ENCODE data around the gene VWA8.
"Not testable (repeated sequence)": the region's sequence is repeated elsewhere in the genome, so short reads cannot be mapped to it uniquely, and the experiment has no call there.

VWA8 gene

DNA sequence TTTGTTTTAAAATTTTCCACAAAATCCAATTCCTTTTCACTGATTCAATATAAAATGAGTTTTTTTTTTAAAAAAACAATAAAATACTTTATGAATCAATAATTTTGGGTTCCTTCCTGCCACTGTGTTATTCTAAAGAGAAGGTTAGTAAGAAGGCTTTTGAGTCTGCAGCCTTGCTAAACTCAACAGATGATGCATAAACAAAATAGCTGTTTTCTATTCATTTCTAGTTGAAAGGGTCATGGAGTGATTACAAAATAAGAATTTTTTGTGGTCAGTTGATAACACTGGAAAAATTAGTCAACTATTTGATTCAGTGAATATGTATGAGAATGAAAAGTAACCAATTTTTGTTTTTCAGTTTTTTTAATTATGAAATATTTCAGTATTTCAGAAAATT, 169.9 kb downstream of the VWA8 start:
- DNase-seq, result no peak

DNA sequence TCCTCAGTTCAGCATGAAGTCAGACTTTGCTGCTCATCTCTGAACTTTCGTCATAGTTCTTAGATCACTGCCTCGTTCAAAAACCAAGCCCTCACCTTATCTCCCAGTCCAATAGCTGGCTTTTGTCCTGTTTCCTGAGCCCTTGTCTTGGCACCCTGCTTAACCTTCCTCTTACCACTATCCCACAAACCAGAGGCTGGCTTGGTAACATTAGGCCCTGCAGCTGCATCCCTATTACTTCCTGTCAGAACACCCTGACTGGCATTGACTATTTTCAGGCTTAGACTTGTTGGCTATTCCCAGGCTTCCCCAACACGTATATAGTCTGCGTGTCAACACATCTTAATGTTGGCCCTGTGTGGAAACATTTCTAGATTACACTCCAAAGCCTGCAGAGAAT, 172.4 kb downstream of the VWA8 start:
- no peak for DNase-seq

DNA sequence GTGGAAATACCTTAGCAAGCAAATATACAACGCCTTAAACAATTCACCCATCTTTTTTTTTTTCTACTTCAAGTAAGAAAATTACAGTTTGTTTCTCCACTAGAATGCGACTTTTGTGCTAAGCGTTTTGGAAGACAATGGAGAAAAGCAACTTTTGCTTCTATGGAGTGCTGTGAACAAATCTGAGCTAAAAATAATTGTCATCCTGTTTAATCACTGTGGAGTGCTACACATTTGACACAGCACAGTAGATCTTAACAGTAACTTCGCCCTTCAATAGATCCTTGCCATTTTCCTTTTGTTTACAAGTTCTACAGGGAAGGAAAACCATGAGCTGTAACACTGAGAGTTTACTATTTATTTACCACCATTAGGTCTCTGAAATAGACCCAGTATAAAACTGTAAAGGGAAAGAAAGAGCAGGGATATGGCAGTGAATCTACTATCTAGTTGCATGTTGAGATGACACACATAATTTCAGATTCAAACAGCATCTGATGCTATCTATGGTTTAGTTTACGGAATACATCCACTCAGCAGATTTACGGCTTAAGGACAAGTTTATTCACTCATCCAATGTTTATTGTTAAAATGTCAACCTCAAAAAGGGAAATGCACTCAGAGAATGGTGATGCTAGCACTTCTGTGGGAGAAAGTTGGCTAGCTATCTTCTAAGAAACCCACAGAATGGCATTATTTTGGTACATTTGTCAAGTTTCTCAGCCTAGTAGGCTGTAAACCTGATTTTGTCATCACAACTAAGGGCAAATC, 175.3 kb downstream of the VWA8 start:
- no peak for DNase-seq

DNA sequence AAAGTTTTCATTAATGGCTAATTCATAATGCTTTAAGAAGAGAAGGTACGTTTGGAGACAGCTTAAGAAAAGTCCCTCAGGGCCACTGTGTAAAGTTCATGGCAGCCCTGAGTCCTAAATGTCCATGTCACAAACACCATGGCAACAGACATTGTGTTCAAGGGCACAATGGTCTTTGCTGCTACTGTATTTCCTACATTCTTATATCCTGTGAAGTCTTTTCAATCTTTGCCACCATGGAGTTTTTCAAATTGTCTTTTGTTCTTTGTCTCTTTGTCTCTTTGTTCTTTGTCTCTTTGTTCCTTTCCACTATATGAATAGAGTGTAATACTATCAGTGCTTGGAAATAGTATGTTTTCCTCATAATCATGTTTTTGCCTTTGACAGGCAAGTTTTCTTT, 178.8 kb downstream of the VWA8 start:
- DNase-seq, result no peak

DNA sequence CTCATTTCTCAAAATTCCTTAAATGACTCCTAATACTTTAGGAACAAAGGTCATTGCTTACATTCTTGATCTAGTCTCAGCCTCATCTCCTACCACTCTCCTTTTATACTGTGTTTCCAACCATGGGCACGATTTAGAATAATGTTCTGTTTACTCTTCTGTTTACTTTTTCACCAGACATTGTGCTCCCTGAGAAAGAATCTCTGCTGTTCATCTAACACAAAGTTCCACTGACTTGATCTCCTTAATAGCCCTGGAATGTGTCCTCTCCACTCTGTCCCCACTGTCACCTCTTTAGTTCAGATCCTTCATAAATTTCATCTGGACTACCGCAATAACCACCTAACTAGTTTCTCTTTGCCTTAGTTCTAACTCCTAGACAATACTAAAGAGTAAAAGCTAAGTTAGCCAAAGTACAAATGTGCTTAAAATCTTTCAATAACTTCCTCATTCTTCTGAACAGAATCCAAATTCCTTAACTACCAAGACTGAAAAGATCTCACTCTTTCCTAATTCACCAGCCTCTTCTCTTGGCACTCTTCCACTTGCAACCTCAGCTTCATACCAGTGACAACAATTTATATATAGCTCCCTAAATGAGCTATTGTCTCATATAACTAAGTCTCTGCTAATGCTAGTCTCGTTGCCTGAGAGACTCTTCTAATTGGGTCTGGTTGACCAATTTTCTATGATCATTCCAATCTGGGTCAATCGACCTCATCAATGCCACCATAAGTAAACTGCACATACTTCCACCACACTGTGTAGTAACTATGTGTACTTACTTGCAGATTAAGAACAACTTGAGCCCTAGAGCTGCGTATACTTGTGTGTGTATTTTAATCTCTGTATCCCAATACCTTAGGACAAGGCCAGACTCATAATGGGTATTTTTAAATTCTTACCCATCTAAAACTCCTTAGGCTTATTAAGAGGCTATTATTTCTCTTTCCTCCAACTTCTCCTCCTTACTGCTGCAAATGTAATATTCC, 179.9 kb downstream of the VWA8 start:
- DNase-seq, result no peak

DNA sequence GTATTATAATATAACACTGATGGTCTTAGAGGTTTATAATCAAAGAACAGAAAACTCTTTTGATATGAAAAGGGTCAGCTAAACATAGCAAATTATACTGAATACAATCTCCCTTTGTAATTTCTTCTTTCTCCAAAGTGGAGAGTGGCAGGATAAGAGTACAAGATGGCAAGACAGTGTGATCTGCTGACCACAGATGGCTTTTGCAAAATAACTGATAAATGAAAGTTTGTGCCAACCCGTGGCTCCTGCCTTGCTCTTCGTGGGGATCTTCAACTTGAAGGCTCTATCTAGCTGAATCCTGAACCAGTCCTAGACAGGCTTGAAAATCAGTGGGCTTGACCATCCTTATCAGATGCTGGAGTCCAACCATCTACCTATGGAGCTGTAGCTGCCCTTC, 185.7 kb downstream of the VWA8 start:
- no peak for DNase-seq

DNA sequence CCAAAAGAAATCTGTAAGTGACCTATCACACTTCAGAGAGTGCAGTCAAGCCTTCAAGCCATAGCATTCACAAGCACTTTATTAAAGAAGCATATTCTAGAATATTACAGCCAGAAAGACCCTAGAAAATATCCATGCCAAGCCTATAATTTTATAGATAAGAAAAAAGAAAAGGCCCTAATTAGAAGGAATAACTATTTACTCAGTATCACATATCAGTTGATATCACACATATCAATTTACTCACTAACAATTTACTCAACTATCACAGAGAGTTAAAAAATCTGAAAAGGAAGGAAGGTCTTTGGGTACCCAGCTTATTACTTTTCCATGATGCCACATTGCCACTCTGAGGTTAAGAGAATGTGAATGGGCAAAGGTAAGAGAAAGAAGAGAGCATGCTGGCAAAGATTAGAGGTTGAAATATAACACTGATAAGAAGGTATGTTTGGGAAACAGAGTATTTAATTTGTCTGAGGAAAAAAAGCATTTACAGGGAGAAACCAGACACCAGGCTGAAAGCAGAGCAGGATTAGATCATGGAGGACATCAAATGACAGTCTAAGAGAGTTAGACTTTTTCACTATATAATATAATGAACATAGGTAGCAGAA, 186.2 kb downstream of the VWA8 start:
- DNase-seq, result no peak

DNA sequence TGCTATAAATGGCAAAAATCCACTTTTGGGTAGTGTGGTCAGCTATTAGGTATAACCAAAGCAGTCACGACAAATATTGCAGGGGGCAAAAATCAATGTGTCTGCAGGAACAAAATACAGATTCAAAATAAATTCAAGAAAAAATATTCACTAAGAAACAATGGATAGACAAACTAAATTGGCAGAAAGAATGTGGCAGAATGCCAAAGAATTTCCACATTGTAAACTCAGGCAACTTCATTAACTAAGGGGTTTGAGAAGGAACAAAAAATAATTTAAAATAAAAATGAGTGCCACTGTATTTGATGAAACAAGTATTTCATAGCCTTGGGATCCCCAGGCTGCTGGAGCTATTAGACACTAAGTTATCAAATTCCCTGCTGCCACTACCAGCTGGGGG, 193.1 kb downstream of the VWA8 start:
- no peak for DNase-seq

DNA sequence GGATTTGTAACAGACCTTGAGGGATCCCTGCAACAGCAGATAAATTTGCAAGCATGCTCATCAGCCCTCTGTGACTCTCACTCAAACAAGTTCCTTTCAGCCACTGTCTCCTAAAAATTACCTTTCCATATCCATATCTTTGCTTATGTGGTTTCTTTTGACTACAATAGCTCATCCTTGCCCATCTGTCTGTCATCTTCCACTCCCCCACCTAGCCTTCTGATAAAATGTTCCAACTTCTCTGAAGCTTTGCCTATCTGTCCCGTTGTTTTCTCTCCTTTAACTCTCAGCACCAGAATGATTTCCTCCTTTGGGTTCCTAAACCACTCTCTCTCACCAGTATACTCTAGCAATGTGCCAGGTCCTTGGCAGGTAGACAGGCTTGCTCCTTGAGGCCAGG, 194.5 kb downstream of the VWA8 start:
- DNase-seq, result no peak

DNA sequence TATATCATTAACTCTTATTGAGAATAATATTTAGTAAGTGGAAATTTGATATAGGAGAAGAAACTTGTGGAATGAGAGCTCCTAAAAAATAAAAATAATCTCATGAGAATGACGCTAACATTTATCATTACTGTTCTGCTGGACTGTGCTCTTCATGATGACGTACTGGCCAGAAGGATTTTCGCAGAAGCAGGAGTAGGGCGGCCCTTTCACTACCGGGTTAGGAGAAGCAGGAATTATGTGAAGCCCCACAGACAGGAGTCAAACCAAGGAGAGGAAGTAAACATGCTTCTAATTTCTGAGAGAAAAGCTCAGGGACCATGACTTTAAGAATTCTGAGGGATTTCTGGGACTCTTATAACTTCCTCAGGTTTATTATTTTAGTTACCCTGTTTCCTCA, 195.1 kb downstream of the VWA8 start:
- DNase-seq, result no peak

DNA sequence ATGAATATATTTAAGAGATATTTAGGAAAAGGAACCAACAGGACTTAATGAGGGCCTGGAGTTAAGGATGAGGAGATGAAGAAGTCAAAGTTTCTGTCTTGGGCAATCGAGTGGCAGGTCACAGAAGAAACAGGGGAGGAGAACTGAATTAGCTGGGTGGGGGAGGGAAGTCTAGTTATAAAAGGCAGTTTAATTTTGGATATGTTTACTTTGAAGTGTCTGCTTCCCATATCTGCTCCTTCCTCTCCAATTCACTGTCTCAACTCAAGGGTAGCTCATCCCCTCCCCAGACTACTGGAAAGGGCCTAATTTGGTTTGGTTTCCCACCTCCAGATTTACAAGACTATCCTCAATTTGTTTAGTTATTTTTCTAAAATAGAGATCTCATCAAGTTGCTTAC, 195.9 kb downstream of the VWA8 start:
- no peak for DNase-seq

DNA sequence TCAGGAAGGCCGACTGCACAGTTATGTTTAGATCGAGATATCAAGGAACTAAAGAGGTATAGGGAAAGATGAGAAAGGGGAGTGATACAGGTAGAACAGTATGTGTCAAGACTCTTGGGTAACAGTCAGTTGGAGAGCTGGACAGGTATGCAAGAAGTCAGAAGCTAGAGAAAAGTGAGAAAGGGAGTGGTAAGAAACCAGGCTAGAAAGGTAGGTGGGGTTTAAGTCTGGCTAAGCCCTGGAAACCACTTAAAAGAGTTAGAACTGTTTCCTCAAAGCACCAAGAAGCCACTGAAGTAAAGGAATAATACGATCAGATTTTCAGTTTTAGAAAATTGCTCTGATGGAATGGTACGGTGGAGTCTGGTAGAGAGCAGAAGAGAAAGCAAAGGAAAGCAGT, 196.4 kb downstream of the VWA8 start:
- DNase-seq, result no peak

DNA sequence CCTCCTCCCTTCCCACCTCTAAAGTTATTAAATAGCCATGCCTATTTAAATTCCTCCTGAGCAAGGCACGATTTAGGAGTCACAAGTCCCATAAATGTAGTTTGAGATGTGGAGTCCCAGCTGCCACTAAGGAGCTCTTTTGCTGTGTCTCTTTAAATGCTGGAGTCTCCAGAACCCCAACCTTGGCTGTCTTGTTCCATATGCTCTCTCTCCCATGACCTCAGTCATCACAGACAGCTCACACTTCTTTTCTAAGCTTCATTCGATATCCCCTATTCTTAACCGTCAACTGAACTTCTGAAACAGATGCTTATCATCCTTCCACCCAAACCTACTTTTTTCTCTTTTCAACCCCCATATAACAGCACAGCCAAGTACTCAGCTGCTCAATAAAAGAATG, 197.1 kb downstream of the VWA8 start:
- no peak for DNase-seq

DNA sequence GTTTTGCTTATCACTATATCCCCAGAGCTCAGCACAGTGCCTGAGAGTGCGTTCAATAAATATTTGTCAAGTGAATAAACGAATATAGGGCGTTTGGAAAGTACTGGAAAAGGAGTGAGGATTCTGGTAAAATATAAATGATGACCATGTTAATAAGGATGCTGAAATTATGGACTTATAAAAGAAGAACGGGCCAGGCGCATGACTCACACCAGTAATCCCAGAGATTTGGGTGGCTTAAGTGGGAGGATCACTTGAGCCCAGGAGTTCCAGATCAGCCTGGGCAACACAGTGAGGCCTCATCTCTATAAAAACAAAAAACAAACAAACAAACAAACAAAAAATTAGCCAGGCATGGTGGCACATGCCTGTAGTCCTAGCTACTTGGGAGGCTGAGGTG, 198.1 kb downstream of the VWA8 start:
- no peak for DNase-seq

DNA sequence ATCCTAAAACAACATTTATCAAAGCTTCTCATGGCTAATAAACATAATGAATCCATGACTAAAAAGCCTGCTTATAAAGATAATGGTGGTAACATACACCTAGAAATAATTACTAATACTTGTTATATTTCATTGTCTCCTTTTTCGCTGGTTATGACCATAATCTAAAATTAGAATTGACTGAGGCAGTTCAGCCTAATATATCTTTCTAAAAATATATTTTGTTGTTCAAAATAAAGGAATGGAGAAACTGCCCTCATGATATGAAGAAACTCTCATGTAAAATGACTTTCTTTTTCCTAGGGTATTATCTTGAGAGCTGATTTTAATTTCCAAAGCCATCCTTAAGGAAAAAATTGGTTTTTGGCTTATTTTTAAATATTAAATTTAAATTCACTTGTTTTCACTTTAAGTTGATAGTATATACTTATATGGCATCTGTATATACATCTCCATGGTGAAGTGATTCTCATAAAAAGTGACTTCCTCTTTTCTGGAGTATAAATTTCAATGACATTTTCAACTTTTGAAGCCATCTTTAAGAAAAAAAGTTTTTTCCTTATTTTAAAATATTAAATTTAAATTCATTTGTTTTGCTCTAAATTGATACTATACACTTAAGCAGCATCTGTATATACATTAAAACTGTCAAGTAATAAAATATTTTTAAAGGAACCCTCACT, 204.6 kb downstream of the VWA8 start:
- DNase-seq, result no peak

DNA sequence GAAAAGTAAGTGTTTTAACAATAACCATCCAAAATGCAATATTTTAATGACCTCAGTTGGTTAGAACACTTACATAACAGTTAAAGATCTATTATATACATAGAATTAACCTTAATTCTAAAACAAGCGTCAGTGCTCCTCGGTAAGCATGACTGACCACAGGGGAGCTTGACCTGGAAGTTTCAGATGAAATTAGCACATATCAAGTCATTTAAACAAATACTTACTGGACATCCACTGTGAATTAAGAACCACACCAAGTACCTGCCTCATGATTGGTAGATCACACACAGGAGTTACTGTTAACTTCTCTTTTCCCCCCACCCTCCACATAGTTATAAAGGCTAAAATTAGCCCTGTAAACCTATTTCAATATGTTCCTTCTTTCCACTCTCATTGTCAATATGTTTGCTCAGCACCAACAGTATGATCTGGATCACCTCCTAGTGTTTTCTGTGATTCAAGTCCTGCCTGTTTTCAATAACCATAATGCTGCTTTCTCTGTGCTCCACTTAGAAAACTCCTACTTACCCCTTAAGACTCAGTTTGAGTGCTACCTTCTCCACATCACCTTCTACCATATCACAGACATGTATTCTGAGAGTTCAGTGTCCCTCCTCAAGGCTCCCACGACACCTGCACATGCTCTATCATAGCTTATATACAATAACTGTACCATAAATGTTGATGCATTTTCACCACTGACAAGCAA, 209.0 kb downstream of the VWA8 start:
- no peak for DNase-seq

DNA sequence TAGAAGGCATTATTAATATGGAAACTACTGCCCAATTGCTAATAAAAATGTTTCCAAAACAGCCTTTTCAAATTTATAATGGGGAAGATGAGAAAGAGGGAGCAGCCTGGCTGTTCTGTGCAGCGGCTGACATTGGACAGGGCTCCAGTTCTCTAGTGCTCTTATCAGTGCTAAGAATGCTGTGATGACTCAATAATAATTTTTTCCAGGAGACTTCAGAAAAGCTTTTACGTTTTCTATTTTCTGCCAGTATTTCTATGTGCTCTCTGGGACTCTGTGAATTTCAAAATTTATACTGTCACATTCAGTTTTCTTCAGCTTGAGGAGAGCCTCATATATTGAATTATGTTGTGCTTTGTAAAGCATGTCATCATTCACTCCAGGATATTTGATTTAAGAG, 209.6 kb downstream of the VWA8 start:
- DNase-seq, result no peak

DNA sequence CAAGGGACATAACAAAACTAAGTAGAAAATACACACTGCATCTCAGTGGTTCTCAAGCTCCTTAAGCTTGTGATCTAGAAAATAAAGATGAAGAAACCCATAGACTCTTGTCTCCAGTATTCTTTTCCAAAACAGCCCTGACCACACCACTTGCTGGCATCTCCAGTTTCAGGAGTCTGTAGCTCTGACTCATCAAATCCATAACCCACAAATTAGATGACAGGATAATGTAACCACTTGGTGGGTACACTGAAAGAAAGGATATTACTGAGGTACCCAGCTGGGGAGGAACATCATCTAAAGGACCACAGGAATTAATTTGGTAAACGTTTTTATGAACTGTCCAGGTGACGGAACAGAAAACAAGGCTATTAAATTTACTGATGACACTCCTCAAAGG, 214.7 kb downstream of the VWA8 start:
- no peak for DNase-seq

DNA sequence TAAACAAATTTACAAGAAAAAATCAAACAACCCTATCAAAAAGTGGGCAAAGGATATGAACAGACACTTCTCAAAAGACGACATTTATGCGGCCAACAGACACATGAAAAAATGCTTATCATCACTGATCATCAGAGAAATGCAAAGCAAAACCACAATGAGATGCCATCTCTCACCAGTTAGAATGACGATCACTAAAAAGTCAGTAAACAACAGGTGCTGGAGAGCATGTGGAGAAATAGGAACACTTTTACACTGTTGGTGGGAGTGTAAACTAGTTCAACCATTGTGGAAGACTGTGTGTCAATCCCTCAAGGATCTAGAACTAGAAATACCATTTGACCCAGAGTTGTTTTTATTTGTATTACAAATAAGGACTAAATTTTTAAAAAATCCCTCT, 215.4 kb downstream of the VWA8 start:
- not testable (repeated sequence) for DNase-seq

DNA sequence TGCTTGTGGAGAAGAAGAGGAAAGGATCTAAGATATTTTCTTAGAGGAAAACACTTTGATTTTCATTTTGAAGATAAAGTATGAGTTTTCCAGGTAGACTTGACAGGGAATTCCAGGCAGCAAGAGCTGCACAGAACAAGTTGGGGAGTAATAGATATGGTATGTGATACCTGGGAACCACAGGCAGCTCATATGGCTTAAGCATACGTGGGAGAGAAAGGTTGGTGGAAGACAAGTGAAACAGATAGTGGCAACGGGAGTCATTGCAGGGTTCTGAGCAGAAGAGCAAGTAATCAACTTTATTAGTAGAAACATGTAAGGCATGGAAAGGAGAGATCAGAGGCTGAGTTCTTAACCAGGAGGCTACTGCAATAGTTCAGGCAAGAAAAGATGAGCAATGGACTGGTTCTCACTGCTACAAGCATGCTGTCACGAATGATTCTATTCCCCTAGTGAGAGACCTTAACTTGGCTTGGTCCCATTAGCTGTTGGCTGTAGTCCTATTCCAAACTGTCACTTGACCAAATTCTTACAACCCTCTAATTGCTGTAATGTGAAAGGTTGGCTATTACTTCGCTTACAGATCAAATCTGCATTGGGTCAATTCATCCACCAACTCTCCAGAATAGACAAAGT, 217.9 kb downstream of the VWA8 start:
- DNase-seq, result no peak

DNA sequence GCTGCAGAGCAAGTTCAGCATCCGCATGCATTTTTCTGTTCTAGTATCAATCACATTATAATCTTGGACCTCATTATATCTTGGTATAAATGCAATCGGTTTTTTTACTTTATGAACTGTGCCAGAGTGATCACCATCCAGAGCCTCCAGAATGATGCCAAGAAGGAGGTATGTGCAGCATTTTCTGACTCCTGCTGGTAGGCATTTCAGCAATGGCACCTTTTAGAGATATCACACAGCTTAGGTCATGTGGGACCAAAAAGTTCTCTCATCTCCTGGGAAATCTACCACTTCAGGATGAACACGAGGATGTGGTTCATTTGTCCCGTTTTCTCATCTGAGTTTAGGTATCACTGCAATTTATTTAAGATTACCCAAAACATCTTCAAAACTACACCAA, 220.4 kb downstream of the VWA8 start:
- DNase-seq, result no peak
